Measurements from ENCODE around the gene FBXO28. TPM values are rescaled to one million over a fixed set of nuclear protein-coding genes. Genes with fewer than 3 reads are reported as not detected.

Gene FBXO28
- total RNA-seq, 2 donors from 2014 or later, result 29.0 to 40.0 TPM

- 94% methylated on average over 7 of the region's 7 CpGs for WGBS
- intact Hi-C loops (cut with DNase I), result loop anchor here (10.0 kb wide), 2 partner anchors 75 to 145 kb away; partner anchors contain the start of genes FBXO28 and NVL
- Histone ChIP-seq H3K4me1 (replicated peaks) (no peaks in the 10 kb centered on the region), H3K27me3 (replicated peaks; ENCODE audit: insufficient read depth) (no peaks in the 10 kb centered on the region), H3K9me3 (no peaks in the 10 kb centered on the region), H3K4me3 (no peak overlapping the region), H3K27ac (no peak overlapping the region), H3K36me3 (no peaks in the 10 kb centered on the region)
- no peak for DNase-seq (ENCODE audit: low spot score)
- TF ChIP-seq CTCF (IDR thresholded peaks at IDR 0.05) (no peak), POLR2A (IDR thresholded peaks at IDR 0.05) (no peak), POLR2AphosphoS5 (IDR thresholded peaks at IDR 0.05) (no peak)
Measured at GRCh38 chr1:224189561-224189960, 75.7 kb downstream of the FBXO28 start.

GRCh38 chr1:224192082-224192788 lies 78.3 kb downstream of the FBXO28 start:
- Histone ChIP-seq H3K27ac (no peak overlapping the region), H3K9me3 (no peaks in the 10 kb centered on the region), H3K4me1 (replicated peaks) (no peaks in the 10 kb centered on the region), H3K4me3 (no peak overlapping the region), H3K27me3 (replicated peaks; ENCODE audit: insufficient read depth) (no peaks in the 10 kb centered on the region), H3K36me3 (no peaks in the 10 kb centered on the region)
- intact Hi-C loops (cut with DNase I), result no loop called here
- DNase-seq (ENCODE audit: low spot score), result no peak
- WGBS, result 65% methylated on average over 5 of the region's 5 CpGs
- no peak for TF ChIP-seq CTCF (IDR thresholded peaks at IDR 0.05)
- TF ChIP-seq POLR2AphosphoS5 (IDR thresholded peaks at IDR 0.05), result no peak

DNA sequence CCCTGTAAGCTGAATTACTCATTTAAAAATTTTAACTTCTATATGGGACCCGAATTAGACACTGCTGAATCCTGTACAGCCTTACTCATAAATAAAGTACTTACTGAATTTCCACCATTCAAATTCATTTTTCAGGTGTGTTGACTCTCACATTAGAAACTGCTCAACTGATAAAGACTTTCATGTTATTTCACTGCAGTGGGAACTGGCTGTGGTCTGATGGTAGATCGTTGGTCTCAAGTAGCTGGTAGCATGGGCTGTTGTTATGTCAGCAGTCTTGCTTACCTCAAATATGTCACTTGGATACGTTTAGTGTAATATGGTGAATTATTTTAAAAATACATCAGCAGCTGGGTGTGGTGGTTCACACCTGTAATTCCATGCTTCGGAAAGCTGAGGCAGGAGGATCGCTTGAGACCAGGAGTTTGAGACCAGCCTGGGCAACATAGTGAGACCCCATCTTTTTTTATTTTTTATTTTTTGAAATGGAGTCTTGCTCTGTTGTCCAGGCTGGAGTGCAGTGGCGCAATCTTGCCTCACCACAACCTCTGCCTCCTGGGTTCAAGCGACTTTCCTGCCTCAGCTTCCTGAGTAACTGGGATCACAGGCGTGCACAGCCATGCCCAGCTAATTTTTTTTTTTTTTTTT lies 79.5 kb downstream of the FBXO28 start:
- 88% methylated on average over 8 of the region's 8 CpGs for WGBS
- no peak overlapping the region for H3K27ac ChIP-seq
- H3K4me3 ChIP-seq, result no peak overlapping the region
- no peaks in the 10 kb centered on the region for H3K9me3 ChIP-seq
- intact Hi-C loops (cut with DNase I), result no loop called here
- H3K4me1 ChIP-seq (replicated peaks), result peaks cover 3% of the 10 kb centered on the region
- no peak for DNase-seq (ENCODE audit: low spot score)
- H3K36me3 ChIP-seq, result no peaks in the 10 kb centered on the region
- H3K27me3 ChIP-seq (replicated peaks; ENCODE audit: insufficient read depth), result no peaks in the 10 kb centered on the region
- TF ChIP-seq POLR2AphosphoS5 (IDR thresholded peaks at IDR 0.05), result no peak
- no peak for TF ChIP-seq POLR2A (IDR thresholded peaks at IDR 0.05)
- no peak for TF ChIP-seq CTCF (IDR thresholded peaks at IDR 0.05)

DNA sequence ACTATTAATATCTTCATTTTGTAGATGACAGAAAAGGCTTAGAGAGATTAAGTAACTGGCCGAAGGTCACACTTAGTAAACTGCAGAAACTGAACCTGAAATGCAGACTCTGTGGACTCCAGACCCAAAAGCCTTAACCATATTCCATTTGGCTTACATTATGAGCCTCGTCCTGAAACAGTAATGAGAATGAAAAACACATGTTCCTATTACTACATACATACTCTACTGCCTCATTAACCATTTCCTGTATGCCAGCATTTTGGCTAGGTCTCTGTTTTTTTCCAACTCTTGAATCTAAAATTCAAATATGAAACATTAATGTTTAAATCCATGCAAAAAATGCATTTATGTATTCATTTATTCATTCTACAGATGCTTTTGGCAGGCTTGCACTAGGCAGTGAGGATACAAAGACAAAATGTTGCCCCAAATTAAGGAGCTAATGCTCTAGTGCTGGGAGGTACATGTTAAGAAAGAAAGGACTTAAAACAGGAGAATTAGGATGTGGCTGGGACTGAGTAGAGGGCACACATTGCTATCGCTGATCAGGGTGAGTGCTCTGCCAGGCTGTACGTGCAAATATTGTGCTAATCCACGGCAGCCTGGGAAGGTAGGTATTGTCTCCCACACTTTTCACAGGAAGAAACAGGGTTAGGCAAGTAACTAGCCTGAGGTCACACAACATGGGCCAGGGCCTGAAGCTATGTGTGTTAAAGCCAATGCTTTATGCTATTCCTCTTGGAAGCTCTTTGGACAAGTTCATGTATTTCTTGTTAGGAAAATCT lies 83.1 kb downstream of the FBXO28 start:
- 71% methylated on average over 5 of the region's 5 CpGs for WGBS
- intact Hi-C loops (cut with DNase I), result no loop called here
- no peak for DNase-seq (ENCODE audit: low spot score)
- H3K36me3 ChIP-seq, result no peaks in the 10 kb centered on the region
- peaks cover 9% of the 10 kb centered on the region for H3K4me1 ChIP-seq (replicated peaks)
- H3K4me3 ChIP-seq, result no peak overlapping the region
- TF ChIP-seq CTCF (IDR thresholded peaks at IDR 0.05) (no peak), POLR2AphosphoS5 (IDR thresholded peaks at IDR 0.05) (no peak), POLR2A (IDR thresholded peaks at IDR 0.05) (no peak)
- no peak overlapping the region for H3K27ac ChIP-seq
- no peaks in the 10 kb centered on the region for H3K9me3 ChIP-seq
- H3K27me3 ChIP-seq (replicated peaks; ENCODE audit: insufficient read depth), result no peaks in the 10 kb centered on the region

Measured in prostate gland (tissue), 2 donors.